GM13976 (cell line): Measurements from ENCODE around the gene APOBEC3B.
A peak's percentile ranks its signal among the peaks of the same experiment; 100 is the strongest.
"Not testable (repeated sequence)": the region's sequence is repeated elsewhere in the genome, so short reads cannot be mapped to it uniquely, and the experiment has no call there.

Experiments
- DNase-seq: peaks from one replicate; pipeline ENCODE4 v3.0.0; 2012; ENCODE audit warnings: low spot score
- in situ Hi-C: fragments of 300-500 bp; cut with MboI; formaldehyde crosslinking; loops from one replicate; pipeline ENCODE4 v1.12.0; 2022; ENCODE audit warnings: low sequenced_read_pairs, mixed read lengths, inconsistent platforms; ENCODE audit not compliant: unreplicated experiment
- TF ChIP-seq, protein P1 (sequence below): IDR thresholded peaks from 2 replicates; pipeline ENCODE4 v1.5.1; 2012; ENCODE audit warnings: borderline replicate concordance, mild to moderate bottlenecking; ENCODE audit not compliant: insufficient read depth; ENCODE audit errors: extremely low read depth, missing control alignments, control extremely low read depth

Gene APOBEC3B

DNA sequence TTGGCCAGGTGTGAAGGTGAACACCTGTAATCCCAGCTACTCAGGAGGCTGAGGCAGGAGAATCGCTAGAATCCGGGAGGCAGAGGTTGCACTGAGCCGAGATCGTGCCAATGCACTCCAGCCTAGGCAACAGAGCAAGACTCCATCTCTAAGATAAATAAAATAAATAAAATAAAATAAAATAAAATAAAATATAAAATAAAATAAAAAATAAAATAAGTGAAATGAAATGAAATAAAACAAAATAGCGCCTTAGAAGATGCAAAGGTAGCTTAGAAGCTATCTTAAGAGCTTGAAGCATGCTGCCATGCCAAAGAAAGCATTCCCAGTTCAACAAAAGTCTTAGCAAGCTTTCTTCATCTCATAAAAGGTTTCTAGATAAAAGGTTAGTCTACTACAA lies 25.0 kb downstream of the APOBEC3B start:
- DNase-seq = no peak
- TF ChIP-seq, protein P1, sequence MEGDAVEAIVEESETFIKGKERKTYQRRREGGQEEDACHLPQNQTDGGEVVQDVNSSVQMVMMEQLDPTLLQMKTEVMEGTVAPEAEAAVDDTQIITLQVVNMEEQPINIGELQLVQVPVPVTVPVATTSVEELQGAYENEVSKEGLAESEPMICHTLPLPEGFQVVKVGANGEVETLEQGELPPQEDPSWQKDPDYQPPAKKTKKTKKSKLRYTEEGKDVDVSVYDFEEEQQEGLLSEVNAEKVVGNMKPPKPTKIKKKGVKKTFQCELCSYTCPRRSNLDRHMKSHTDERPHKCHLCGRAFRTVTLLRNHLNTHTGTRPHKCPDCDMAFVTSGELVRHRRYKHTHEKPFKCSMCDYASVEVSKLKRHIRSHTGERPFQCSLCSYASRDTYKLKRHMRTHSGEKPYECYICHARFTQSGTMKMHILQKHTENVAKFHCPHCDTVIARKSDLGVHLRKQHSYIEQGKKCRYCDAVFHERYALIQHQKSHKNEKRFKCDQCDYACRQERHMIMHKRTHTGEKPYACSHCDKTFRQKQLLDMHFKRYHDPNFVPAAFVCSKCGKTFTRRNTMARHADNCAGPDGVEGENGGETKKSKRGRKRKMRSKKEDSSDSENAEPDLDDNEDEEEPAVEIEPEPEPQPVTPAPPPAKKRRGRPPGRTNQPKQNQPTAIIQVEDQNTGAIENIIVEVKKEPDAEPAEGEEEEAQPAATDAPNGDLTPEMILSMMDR = no peak
- in situ Hi-C loops = loop anchor here (25.0 kb wide), 1 partner anchor 305 kb away; the partner anchor contains the start of gene RPL3

DNA sequence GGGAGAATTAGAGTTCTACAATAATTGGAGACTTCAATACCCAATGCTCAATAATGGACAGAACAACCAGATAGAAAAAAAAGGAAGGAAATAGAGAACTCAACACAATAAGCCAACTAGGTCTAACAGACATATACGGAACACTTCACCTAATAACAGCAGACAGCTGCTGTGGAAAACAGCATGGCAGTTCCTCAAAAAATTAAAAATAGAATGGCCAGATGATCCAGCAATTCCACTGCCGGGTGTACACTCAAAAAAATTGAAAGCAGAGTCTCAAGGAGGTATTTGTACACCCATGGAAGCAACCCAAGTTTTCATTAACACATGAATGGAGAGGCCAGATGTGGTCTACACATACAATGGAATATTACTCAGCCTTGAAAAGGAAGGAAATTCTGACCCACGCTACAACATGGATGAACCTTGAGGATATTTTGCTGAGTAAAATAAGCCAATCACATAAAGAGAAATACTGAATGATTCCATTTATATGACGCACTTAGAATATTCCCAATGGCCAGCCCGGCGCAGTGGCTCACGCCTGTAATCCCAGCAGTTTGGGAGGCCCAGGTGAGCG lies 26.2 kb downstream of the APOBEC3B start:
- in situ Hi-C loops = loop anchor here (25.0 kb wide), 1 partner anchor 304 kb away; the partner anchor contains the start of gene RPL3
- not testable (repeated sequence) for DNase-seq

- TF ChIP-seq, protein P1 = no peak
- in situ Hi-C loops = loop anchor here (5.0 to 25.0 kb wide), 2 partner anchors 106 to 301 kb away; partner anchors contain the start of gene RPL3
Observed at GRCh38 chr22:39010946-39011345, 28.8 kb downstream of the APOBEC3B start.

GRCh38 chr22:39012533-39013511 lies 30.7 kb downstream of the APOBEC3B start:
- TF ChIP-seq, protein P1 = no peak
- no peak for DNase-seq
- in situ Hi-C loops = loop anchor here (5.0 to 25.0 kb wide), 2 partner anchors 104 to 299 kb away; partner anchors contain the start of gene RPL3

More at GRCh38 chr22:39010946-39011345, 28.8 kb downstream of the APOBEC3B start:
- DNase-seq = no peak

- in situ Hi-C loops = loop anchor here (5.0 to 25.0 kb wide), 2 partner anchors 104 to 299 kb away; partner anchors contain the start of gene RPL3
- not testable (repeated sequence) for DNase-seq
Observed at GRCh38 chr22:39013561-39013941, 31.4 kb downstream of the APOBEC3B start.

DNA sequence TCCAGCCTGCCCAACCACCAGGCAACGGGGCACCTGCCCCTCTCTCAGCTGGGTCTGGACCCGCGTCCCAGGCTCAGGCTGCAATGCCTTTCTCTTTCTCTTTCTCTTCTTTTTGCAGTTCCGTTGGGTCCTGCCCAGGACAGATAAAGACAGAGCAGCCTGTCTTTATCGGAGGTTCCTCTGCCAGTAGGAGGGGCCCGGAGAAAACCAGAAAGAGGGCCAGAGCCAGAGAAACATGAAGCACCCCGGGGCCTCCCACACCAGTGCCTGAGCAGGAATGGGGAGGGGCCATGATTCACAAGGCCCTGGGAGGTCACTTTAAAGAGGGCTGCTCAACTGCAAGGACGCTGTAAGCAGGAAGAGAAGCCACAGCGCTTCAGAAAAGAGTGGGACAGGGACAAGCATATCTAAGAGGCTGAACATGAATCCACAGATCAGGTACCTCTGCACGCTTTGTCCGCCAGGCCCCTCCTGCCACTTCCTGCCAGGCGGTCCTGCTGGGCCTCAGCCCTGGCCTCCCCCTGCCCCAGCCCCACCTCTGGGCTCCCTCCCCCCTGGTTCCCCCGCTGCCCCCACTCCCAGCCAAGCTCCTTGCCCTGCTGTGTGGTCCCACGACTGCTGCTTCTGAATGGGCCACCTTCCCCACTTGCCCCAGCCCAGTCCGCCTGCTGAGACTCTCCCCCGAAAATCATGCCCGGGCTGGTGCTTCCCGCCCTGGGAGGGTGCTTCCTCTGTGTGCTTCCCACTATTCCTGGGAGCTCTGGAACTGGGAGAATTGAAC lies 32.0 kb downstream of the APOBEC3B start, which contains the start of gene APOBEC3C:
TSS of gene APOBEC3C (plus strand) at position 316 of the 781 bp plus-strand sequence. CDS start at position 422, 106 bp downstream.
- TF ChIP-seq, protein P1 = no peak
- peak; percentile 89 for DNase-seq
- in situ Hi-C loops = loop anchor here (5.0 to 25.0 kb wide), 2 partner anchors 103 to 298 kb away; partner anchors contain the start of gene RPL3

DNA sequence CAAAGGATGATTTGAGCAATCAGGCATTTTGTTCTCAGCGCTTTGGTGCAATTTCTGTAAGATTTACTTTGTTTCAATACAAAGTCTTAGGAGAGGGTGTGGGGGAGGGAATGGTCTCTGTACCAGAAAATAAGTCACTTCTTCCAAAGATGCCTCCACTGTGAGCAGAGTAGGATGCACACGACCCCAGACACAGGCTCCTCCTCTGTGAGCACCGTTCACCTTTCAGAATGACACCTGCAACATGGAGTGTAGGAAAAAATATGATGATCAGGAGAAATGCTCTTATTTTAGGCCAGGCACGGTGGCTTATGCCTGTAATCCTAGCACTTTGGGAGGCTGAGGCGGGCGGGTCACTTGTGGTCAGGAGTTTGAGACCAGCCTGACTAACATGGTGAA lies 32.6 kb downstream of the APOBEC3B start:
- not testable (repeated sequence) for DNase-seq
- in situ Hi-C loops = loop anchor here (5.0 to 25.0 kb wide), 2 partner anchors 103 to 298 kb away; partner anchors contain the start of gene RPL3
